GM12873 (cell line): Measurements from ENCODE around the gene SPACA7.

Source experiments
- CTCF ChIP-seq: IDR thresholded peaks from 2 replicates; pipeline ENCODE4 v1.5.1; 2012; ENCODE audit warnings: low read depth, mild to moderate bottlenecking, moderate library complexity, low read length, control low read depth; ENCODE audit not compliant: insufficient read depth; ENCODE audit errors: missing control alignments

Gene SPACA7

GRCh38 chr13:112397108-112397507 is 21.0 kb downstream of the SPACA7 start:
- TF ChIP-seq CTCF, result no peak

GRCh38 chr13:112416647-112417046 is 40.5 kb downstream of the SPACA7 start:
- no peak for TF ChIP-seq CTCF

- no peak for TF ChIP-seq CTCF
These were observed 40.9 kb downstream of the SPACA7 start for GRCh38 chr13:112417079-112417478.

GRCh38 chr13:112424098-112424497 is 47.9 kb downstream of the SPACA7 start:
- TF ChIP-seq CTCF, result no peak

GRCh38 chr13:112428704-112429103 is 52.5 kb downstream of the SPACA7 start:
- no peak for TF ChIP-seq CTCF

GRCh38 chr13:112431734-112432133 is 55.6 kb downstream of the SPACA7 start:
- TF ChIP-seq CTCF, result no peak

- no peak for TF ChIP-seq CTCF
These were observed 57.9 kb downstream of the SPACA7 start for GRCh38 chr13:112434032-112434431.
